Measurements from ENCODE around the gene TNIP2.
"Not testable (repeated sequence)": the region's sequence is repeated elsewhere in the genome, so short reads cannot be mapped to it uniquely, and the experiment has no call there.

The TNIP2 gene

DNA sequence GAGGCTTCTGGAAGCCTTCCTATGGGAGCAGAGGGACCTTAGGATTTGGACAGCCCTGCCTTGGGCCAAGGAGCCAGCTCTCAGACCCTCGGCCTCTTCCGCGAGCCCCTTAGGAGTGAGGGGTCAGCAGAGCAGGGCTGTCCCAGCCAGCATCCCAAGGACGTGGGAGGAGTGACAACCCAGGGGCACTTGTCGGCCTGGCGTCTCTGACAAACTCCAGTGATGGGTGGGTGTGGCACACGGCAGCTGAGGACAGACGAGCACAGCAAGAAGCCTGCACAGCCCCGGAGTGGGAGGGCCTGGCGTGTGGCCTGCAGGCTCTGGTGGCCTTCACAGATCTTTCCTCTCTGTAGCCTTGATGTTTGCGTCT is 11.6 kb upstream of the TNIP2 start:
- DNase-seq = no peak

DNA sequence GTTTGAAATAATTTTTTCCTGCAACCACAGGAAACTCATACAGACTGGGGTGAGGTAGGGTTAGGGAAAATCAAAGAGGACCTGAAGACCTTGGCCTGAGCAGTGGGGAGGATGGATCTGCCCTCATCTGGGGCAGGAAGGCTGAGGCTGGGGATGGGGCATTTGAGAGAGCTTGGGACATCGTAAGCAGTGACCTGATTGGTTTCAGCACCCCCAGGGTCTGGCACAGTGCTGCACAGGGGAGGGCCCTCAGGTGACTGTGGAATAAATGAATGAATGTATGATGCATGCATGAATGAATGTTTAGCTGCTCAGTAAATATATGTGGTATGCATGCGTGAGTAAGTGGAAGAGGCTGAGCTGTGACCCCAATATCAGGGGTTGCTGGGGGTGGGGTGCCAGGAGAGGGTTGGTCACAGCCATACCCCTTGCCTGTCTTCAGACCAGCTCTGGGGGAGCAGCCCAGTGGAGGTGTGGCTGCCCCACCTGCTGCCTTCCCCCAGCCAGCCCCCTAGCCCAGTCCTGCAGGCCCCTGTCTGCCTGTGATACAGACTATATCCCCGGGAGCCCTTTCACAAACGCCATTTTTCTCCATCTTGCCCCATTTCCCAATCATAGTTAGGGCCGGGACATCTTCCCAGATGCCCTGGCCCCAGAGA is 11.0 kb upstream of the TNIP2 start:
- DNase-seq = no peak

DNA sequence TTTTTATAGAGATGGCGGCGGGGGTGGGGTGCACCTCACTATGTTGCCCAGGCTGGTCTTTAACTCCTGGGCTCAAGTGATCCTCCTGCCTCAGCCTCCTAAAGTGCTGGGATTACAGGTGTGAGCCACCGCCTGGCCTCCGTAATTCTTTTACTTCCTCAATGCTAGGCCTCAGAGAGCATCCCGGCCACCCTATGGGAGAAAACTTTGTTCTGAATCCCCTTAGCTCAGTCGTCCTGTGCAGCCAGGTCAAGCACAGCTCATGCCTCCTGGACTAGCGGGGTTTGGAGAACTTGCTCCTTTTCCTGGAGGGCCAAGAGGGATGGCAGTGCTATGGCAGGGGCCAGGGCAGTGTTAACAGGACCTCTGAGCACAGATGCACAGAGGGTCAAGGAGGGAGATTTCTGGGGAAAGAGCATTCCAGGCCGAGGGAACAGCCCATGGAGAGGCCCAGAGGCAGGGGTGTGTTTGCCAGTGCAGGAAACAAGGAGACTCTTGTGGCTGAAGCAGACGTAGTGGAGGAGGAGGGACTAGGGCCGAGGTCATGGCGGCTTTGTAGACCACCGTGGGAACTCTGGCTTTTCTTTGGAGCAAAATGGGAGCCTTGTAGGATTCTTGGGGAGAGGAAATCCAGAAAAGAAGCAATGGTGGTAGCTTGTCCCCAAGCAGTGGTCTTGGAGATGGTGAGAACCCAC is 9.8 kb upstream of the TNIP2 start:
- DNase-seq = no peak

DNA sequence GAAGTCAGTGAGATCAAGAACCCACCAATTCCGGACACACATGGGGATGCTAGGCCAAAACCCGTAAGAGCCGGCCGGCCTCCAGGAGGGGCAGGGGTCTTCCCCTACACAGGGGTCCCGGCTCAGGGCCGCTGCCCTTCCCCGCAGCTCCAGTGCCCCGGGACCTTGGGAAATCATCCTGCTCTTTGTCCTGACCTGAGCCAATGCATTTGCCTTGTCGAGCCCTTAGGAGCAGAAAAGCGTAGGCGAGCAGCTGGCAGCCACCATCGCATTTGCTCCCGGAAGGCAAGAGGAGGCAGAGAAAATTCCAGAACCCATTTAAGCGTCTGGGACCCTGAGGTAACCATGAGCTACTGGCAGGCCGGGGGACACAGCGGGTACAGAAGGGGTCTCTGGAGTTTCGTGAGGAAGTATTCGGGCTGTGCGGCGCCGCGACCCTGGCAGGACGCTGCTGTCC is 7.4 kb upstream of the TNIP2 start:
- DNase-seq = no peak

DNA sequence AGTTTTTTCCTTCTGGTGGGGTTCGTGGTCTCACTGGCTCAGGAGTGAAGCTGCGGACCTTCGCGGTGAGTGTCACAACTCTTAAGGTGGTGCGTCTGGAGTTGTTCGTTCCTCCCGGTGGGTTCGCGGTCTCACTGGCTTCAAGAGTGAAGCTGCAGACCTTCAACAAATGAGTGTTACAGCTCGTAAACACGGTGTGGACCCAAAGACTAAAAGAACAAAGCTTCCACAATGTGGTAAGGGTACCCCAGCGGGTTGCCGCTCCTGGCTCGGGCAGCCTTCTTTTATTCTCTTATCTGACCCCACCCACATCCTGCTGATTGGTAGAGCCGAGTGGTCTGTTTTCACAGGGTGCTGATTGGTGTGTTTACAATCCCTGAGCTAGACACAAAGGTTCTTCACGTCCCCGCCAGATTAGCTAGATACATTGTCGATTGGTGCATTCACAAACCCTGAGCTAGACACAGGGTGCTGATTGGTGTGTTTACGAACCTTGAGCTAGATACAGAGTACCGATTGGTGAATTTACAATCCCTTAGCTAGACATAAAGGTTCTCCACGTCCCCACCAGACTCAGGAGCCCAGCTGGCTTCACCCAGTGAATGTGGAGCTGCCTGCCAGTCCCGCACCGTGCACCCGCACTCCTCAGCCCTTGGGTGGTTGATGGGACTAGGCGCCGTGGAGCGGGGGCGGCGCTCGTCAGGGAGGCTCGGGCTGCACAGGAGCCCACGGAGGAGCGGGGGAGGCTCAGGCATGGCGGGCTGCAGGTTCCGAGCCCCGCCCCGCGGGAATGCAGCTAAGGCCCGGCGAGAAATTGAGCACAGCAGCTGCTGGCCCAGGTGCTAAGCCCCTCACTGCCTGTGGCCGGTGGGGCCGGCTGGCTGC is 6.6 kb upstream of the TNIP2 start:
- not testable (repeated sequence) for DNase-seq

DNA sequence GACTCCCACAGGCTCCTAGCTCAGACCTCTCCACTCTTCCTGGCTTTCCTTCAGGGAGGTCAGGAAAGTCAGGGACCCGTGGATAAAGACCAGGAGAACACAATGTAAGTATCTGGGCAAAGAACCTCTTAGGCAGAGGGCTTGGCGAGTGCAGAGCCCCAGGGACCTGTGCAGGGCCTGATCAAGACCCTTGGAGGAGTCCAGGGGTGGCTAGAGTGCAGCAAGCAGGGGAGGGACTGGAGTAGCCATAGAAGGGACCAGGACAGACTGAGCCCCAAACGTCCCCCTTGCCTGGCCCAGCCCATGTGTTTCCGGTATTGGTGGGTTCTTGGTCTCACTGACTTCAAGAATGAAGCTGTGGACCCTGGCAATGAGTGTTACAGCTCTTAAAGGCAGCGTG is 5.9 kb upstream of the TNIP2 start:
- DNase-seq = no peak

DNA sequence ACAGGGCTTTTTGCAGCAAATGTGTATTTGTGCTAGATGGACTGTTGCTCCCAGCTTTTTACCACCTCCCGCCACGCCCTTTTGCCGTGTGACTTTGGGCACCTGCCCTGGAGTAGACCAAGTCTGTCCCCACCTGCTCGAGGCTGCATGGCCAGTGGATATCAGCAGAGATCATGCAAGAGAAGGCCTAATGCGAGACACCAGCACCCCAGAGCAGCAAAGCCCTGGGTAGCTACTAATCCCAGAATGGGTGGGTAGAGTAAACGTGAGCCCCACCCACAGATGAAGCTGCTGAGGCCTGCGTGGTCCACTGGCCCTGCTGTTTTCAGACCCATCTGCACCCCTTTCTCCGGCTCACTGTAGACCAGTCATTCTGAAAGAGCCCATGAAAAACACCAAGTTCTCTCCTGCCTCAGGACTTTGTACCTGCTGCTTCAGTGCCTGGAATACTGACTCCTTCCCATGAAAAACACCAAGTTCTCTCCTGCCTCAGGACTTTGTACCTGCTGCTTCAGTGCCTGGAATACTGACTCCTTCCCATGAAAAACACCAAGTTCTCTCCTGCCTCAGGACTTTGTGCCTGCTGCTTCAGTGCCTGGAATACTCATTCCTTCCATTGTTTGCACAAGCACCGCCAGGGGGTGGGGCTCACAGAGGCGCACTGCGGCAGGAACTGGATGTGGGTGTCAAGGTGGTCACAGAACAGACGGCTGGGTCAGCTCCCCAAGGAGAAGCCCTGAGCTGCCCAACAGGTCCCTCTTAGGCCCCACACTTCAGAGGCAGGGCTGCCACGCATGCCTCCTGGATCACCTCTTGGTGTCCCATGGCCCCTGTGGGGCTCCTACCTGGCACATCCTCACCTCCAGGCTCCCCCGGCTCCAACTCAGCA is 5.1 kb upstream of the TNIP2 start:
- no peak for DNase-seq

DNA sequence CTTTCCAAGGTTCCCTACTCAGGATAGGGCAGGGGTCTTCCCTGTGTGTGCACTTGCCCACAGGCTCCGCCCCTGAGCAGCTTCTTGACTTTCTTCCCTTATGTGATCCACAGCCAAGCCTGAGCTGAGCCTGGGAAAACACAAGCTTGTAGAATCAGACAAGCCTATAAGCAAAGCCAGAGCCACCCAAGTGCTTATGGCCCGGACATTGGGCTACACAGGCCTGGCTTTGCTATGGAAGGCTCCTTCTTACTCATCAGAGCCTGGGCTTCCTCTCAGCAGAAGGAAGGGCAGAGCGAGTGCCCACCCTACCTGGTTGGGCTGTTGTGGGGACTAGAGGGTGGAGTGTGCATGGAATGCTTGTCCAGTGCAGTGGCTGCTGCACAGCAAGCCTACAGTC is 1.3 kb upstream of the TNIP2 start:
- no peak for DNase-seq

DNA sequence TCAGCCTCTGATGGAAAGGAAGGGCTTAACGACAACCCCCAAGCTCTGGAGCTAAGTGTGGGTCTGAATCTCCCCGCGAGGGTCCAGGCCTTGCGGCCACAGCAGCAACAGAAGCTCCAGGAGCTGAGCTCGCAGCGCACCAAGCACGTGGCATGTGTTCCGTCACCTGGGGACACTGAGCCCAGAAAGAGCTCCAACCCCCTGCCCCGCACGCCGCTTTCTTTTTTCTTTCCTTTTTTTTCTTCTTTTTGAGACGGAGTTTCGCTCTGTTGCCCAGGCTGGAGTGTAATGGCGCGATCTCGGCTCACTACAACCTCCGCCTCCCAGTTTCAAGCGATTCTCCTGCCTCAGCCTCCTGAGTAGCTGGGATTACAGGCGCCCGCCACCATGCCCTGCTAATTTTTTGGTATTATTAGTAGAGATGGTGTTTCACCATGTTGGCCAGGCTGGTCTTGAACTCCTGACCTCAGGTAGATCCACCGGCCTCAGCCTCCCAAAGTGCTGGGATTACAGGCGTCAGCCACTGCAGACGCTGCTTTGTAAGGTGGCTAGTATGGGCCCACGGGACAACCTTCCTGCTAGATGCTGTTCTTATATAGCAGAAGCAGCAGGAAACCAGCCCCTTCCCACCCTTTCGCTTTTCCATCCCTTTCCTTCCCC is 685 bp upstream of the TNIP2 start:
- DNase-seq = no peak

DNA sequence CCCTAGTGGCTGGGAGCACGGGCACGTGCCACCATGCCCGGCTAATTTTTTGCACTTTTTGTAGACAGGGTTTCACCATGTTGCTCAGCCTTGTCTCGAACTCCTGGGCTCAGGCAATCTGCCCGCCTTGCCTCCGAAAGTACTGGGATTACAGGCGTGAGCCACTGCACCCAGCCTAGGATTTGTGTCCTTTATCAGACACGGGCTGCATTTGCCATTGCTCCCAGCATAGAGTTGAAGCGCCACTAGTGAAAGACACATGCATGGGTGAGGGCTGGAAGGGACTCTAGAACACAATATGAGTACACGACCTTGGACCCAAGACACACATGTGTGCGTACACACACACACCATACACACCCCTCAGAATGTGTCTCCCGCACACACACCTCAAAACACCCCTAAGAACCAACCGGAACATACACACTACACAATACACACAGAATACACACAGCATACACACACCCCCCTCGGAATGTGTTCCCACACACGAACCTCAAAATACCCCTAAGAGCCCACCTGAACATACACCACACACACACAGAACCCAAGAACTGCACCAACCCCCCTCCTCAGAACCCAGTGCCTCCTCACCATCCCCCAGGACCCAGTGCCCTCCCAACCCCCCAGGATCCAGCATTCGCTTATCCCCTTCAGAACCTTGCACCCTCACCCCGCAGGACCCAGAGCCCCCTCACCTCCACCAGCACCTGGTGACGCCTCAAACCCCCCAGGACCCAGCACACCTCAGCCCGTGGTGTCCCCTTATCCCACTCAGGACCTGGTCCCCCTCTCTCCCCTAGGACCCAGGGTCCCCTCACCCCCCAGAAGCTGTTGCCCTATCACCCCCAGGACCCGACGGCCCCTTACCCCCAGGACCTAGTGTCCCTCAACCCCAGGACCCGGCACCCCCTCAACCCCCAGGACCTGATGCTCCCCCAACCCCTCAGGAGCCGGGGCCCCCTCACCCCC is 1.0 kb downstream of the TNIP2 start:
- no peak for DNase-seq

DNA sequence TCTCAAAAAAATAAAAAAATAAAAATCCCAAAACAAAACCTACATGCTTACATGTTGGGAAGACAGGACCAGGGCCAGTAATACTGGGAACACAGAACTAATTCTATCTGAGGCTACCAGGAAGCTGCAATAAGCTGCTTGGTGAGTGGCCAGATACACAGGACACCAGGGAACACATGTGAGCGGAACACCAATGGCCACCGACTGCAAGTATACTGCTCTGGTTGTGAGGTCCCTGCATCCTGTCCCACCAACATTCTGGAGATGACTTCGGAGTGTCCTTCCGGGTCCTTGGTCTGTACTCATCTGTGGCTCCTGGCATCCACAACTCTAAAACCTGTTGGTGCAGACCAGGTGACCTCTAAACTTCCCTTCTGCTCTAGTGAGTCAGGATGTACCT is 2.7 kb downstream of the TNIP2 start:
- DNase-seq = no peak

DNA sequence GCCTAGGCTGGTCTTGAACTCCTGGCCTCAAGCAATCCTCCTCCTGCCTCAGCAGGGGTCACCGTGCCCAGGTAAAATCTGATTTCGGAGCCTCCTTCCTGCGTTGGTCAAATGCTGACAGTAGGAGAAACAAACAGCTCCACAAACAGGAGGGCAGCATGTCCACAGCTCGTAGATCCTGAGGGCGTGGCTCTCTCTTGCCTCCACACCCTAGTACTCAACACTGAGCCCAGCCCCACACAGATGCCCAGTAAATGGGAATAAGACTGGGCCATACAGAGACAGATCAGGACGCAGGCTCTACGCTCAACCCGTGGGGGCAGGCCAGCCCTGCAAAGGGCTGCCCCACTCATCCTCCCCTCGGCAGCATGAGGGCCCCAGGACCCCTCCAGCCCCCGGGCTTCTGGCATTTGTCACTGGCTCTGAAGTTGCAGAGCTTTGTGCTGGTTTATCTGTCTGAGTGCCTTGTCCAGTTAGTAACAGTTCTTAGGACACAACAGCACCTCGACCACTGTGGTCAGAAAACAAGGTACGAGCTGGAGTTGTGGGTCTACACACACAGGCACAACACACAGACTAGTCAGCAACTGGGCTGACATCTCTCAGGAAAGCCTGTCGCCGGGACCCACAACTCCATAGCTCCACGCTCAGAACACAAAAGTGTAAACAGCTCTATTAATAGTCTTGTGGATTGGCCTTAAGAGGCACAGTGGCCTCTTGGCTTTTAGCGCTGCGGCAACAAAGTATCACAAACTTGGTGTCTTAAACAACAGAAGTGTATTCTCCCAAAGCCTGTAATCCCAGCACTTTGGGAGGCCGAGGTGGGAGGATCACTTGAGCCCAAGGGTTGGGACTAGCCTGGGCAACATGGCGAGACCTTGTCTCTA is 5.2 kb downstream of the TNIP2 start:
- DNase-seq = no peak

DNA sequence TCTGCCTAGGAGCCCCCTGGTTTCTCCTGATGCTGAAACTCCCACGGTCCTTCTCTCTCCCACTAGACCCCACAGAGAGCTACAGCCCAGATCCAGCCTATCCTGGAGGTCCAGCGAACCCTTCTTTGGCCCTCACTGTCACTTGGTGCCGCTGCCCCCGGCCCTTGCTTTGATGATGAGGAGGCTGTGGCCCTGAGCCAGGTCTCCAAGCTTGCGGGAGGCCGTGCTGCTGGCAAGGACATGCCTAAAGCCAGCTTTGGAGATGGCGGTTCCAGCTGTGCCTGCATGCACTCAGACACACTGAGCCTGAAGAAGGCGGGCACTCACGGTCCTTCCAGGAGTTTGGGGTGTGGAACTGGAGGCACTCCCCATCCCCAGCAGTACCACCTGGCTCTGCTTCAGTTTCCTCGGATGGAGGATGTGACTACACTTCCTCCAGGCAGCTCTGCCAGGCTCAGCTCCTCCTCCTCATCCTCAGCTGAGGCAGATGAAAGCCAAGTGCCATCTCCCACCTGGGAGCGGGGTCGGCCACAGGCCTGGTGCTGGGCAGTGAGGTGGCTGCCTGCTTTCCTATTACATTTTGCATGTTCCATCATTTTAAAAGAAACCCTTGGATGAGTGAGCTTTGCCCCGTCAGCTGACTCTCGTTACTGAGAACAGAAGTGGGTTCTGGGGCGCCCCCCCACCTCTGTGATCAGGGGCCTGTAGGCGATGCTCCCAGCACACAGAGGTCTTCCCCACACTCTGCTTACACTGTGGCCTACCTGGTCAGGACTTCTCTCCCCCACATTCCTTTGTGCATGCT is 9.0 kb downstream of the TNIP2 start:
- no peak for DNase-seq

DNA sequence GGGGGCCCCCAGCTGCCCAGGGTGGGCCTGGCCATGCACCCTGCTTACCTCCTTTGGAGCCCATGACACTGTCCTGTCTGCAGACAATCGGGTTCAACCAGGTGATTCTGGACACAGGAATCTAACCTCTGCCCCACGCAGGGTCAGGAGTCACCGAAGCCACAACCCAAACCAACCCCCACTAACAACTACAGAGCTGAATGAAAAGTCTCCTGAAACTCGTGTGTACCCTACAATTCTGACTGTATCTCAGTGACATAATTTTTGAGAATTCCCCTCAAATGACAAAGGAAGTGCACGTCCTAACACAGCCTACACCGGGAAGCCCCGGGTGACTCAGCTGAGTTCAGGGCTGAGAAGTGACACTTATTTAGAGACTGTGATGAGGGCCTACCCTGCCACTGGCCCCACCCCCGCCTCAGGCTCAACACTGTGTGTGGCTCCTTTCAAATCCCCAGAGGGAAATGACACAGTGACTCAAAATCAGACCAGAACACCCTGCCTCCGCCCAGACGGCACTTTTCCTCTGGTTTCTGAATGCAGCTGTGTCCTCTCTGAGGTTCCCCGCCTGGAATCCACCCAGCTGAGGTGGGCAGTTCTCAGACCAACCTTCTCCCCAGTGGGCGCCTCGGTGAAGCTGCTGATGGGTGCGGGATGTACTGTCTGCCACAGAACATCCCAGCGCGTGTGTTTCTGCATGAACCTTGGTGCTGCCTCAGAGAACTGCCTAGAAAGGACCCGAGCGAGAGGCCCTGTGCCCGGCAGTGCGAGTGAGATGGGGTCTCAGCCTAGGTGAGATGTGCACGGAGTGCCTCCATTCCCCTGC is 9.9 kb downstream of the TNIP2 start:
- DNase-seq = no peak

DNA sequence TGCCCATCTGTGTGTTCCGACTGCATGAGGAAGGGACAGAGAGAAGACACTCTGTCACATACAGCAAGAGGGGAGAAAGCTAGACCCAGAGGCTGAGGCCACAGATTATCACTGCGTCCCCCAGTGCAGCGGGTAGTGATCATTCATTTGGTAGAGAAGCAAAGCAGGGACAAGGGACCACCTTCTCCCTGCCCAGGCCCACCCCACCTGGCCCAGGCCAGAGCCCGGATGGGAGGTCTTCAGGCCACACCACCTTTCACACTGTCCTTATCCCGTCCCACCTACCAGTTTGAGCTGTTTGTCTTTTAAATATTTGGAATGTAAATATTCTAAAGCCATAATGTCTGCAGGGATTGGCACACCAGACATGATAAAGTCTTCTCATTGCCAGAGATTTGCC is 10.6 kb downstream of the TNIP2 start:
- DNase-seq = no peak

DNA sequence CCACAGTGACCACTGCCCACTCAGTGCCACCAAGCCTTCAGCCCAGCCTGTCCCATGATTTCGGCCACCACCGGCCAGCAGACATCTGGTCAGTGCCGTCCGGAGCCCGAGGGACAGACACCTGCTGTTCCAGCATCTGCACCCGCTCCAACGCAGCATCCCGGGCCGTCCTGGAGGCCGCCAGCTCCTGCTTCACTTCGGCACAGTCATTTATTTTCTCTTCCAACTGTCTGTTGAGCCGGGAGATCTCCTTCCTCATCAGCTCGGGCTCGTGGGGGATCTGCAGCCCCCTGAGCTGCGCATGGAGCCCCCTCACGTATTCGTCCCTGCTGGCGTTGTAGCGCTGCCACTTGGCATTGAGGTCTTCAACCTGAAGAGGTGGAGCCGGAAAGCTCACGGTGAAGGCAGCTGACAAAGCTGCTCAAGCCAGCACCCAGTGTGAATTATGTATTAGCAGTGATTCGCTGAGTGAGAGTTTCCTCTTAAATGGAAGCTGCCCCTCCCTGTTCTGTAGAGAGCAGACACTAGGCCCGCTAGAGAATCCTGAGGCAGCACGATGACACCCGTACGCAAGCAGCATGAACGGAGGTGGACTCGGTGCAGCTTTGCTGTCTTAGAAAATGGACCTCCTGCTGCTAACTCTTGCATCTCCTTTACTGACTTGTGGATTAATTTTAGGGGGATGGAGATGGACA is 11.4 kb downstream of the TNIP2 start:
- no peak for DNase-seq
